ENCODE data around the gene TBCE.

The TBCE gene

DNA sequence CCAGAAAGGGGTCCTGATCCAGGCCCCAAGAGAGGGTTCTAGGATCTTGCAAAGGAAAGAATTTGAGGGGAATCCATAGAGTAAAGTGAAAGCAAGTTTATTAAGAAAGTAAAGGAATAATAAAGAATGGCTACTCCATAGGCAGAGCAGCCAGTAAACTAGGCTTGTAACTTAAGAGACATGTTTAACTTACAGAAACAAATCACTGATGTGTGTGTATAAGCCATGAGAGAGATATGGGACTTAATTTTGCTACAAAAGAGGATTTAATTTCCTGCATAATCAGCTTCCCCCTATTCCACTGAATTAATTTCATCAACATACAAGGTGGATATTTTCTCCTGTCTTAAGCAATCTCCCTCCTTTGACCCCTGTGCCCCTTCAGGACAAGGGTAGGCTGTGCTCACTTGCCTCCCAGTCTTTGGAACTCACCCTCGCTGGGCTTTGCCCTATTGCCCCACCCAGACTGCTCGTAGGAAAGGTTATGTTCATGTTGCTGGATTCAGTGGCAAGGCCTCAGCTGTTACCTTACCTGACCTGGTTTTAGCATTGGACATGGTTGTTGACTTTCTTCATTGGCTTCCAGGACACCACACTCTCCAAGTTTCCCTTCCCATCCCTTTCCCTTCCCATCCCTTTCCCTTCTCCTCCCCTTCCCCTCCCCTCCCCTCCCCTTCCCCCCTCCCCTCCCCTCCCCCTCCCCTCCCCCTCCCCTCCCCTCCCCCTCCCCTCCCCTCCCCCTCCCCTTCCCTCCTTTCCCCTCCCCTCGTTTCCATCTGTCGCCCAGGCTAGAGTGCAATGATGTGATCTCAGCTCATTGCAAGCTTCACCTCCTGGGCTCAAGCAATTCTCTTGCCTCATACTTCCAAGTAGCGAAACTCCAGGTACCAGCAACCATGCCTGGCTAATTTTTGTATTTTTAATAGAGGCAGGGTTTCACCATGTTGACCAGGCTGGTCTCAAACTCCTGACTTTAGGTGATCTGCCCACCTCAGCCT lies 44.6 kb downstream of the TBCE start:
- peak; percentile 4 for DNase-seq

GRCh38 chr1:235415008-235415904 lies 48.0 kb downstream of the TBCE start:
- DNase-seq: no peak

GRCh38 chr1:235416662-235417049 lies 49.4 kb downstream of the TBCE start:
- no peak for DNase-seq

DNA sequence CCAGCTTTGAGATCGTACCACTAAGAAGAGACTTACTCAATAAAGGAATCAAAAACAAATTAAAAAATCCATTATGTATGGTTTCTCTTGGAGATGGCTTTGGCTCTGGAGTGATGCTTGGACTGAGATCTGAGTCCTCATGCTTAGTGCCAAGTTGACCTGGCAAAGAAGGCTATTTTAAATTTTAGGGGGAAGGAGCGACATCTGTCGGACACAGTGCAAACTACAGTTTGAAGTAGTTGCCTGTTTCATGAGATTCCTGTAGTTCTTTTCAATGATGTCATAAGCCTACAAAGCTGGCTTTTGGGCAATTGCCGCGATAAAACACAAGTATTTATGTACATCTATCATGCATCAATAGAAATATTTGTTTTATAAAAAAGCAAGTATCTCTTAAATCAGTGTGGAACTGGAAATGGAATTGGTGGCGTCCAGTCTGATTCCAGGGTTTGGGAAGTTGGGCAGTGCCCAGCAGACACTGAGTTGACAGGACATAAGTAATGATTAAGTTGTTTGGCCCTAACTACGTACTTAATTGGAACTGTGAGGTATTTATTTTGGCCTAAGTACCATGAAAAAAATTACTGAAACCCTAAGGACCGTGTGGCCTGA lies 50.0 kb downstream of the TBCE start:
- DNase-seq: no peak

GRCh38 chr1:235421751-235422150 lies 54.5 kb downstream of the TBCE start:
- DNase-seq: no peak

DNA sequence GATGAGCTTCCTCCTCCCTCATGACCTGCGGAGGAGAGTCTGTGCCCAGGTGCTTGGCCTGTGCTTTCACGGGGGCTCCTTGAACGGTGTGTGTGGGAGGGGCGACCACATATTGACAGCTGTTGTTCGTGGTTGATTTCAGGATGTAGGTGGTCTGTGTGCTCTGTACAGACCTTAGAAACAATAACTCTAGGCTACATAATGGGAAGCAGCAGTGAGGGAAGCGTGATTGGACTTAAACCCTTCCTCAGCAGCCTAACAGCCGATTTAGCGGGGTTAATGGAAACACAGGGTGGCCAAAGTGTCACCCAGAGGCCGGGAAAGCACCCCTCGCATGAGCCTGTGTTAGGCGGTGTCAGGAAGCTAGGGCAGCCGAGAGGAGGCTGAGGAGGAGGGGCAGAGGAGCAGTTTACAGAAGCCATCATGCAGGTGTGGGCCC lies 56.0 kb downstream of the TBCE start:
- no peak for DNase-seq

- DNase-seq: no peak
Measured at GRCh38 chr1:235424092-235424491, 56.9 kb downstream of the TBCE start.

- DNase-seq: no peak
Measured at GRCh38 chr1:235425357-235425756, 58.1 kb downstream of the TBCE start.

DNA sequence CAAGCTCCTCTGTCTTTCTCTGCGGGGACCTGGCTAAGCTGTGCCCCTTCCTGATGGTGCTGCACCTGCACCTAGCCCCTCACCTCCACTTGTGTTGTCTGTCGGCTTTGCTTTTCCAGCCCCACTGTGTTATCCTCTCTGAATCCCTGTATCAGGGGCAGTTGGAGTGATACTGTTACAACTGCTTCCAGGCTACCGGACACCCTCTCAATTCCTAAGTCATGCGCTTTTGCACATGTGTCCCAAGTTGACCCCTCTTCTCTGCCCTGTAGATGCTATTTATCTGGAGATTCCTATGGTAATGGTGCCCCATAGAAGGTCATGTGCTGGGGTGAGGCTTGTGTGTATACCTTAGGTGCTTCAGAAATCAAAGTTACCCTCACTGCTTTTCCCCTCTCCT lies 58.9 kb downstream of the TBCE start:
- DNase-seq: no peak

GRCh38 chr1:235426680-235427079 lies 59.5 kb downstream of the TBCE start:
- DNase-seq: no peak

GRCh38 chr1:235427447-235427846 lies 60.2 kb downstream of the TBCE start:
- no peak for DNase-seq

DNA sequence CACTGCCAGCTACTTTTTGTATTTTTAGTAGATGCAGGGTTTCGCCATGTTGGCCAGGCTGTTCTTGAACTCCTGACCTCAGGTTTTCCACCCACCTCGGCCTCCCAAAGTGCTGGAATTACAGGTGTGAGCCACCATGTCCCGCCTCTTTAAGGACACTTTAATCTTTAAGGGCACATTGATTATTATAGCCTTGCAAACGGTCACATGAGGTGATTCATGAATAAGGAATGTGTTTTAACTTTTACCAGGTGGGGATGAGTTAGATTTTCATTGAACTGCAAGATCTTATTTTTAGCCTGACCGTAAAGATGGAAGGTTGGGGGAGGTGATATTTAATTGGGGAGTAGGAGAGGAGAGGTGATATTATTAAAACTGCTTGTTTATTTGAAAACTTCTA lies 61.9 kb downstream of the TBCE start:
- DNase-seq: no peak

- no peak for DNase-seq
Measured at GRCh38 chr1:235430991-235431390, 63.8 kb downstream of the TBCE start.

DNA sequence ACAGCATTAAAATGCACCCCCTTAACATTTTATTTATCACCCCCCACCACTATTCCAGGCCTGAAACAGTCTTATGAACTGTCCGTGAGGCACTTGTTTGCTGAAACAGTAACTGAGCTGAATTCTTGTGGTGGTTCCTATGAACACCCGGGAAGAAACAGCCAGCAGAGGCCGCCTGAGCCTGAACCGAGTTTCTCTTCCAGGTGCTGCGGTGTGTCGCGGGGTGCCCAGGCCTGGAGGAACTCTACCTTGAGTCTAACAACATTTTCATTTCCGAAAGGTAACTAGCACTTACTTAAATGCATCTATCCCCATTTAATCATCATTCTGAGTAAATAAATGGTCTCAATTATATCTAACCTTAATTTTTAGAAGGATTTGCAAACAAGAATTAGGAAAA lies 66.8 kb downstream of the TBCE start:
- DNase-seq: no peak

GRCh38 chr1:235441159-235441685 lies 74.0 kb downstream of the TBCE start:
- DNase-seq: no peak

DNA sequence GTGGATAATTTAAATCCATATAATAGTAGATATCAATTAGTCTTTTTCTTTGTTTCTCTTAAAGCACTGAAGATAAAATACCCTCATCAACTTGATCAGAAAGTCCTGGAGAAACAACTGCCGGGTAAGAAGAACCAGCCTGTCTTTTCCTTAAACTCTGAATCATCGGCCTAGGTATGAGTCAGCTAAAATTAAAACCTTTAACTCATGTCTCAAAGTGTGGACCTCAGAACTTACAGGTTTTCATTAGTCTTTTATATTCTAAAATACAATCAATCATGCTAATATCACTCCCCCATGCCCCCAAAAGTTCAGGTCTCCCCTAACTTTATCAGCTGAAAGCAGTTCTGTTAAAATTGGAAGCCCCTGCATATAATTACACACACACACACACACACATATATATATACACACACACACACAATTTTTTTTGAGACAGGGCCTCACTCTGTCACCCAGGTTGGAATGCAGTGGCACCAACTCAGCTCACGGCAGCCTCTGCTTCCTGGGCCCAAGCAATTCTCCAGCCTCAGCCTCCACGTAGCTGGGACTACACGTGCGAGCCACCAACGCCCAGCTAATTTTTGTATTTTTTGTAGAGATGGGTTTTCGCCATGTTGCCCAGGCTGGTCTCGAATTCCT lies 75.7 kb downstream of the TBCE start:
- DNase-seq: no peak

- no peak for DNase-seq
Measured at GRCh38 chr1:235448616-235449015, 81.4 kb downstream of the TBCE start.

- DNase-seq: no peak
Measured at GRCh38 chr1:235450433-235450832, 83.2 kb downstream of the TBCE start.

DNA sequence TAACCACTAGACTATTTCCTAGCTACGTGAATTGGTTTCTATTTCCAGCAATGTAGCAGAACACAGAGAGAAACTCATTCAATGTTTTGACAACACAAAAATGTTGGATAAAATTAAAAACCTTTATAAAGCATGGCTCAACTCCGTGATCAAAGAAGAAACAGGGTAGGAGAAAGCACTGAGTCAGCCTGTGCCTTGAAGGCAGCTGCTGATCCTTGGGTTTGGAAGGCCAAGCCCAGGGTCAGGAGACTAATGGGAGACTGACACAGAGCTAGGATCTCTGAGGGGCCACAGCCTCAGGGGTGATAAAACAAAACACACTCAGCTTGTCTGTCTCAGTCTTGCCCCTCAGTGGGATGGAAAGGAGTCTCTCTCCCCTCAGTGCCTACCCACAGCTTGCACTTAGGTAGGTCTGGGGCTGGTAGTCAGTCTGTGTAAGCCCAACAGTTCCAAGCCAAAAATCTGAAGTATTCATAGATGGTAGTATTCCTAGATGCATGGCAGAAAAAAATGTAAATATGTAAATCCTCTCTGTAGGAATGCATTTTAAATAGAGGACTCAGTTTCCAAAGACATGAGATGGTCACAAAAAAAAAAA lies 83.8 kb downstream of the TBCE start:
- no peak for DNase-seq

- no peak for DNase-seq
Measured at GRCh38 chr1:235454021-235454420, 86.8 kb downstream of the TBCE start.

- no peak for DNase-seq
Measured at GRCh38 chr1:235455097-235455496, 87.9 kb downstream of the TBCE start.

DNA sequence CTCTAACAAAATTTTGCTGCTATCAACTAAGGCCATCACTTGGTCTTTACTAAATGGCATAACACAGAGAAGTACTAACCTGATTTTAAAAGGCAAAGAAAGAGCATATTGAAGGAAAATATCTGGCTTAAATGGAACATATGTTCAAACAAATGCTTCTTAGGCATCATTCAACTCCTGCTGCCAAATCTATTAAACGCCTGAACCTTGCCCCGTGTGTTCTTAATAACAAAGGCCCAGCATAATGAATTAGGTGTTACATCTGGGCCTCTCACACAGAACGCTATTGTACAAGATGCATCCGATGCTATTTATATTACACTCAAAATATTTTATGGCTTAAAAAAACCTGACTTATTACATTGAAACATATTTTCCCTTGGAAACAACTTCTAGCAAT lies 88.6 kb downstream of the TBCE start:
- DNase-seq: no peak

Measured in DMS153 (cell line).